HG03280 (cell line): Measurements from ENCODE around the gene YOD1.

Experiments
- ATAC-seq: cut with Tn5 transposase; IDR thresholded peaks from one replicate; pipeline ENCODE4 v1.9.1; 2021; ENCODE audit warnings: mild to moderate bottlenecking, moderate library complexity; ENCODE audit not compliant: unreplicated experiment

Gene YOD1

GRCh38 chr1:207028884-207029650, 21.9 kb downstream of the YOD1 start:
- ATAC-seq, result no peak

- no peak for ATAC-seq
These were observed 23.1 kb downstream of the YOD1 start for GRCh38 chr1:207027921-207028320.

GRCh38 chr1:207027206-207027777, 23.7 kb downstream of the YOD1 start:
- ATAC-seq, result no peak

GRCh38 chr1:207026104-207026534, 24.9 kb downstream of the YOD1 start:
- ATAC-seq, result no peak

- ATAC-seq, result no peak
These were observed 25.7 kb downstream of the YOD1 start for GRCh38 chr1:207025146-207025880.

GRCh38 chr1:207024202-207025145, 26.5 kb downstream of the YOD1 start:
- no peak for ATAC-seq

- no peak for ATAC-seq
These were observed 27.9 kb downstream of the YOD1 start for GRCh38 chr1:207022996-207023679.

- ATAC-seq, result no peak
These were observed 29.0 kb downstream of the YOD1 start for GRCh38 chr1:207021876-207022596.

- ATAC-seq, result no peak
These were observed 29.7 kb downstream of the YOD1 start for GRCh38 chr1:207021139-207021861.

- no peak for ATAC-seq
These were observed 30.3 kb downstream of the YOD1 start for GRCh38 chr1:207020709-207021107.

GRCh38 chr1:207020065-207020708, 30.8 kb downstream of the YOD1 start:
- no peak for ATAC-seq

- ATAC-seq, result no peak
These were observed 31.3 kb downstream of the YOD1 start for GRCh38 chr1:207019661-207020060.

- no peak for ATAC-seq
These were observed 31.8 kb downstream of the YOD1 start for GRCh38 chr1:207019161-207019560.

- no peak for ATAC-seq
These were observed 32.3 kb downstream of the YOD1 start for GRCh38 chr1:207018707-207019106.

GRCh38 chr1:207017615-207018559, 33.1 kb downstream of the YOD1 start:
- ATAC-seq, result no peak

GRCh38 chr1:207015791-207016190, 35.2 kb downstream of the YOD1 start:
- no peak for ATAC-seq

GRCh38 chr1:207014728-207015127, 36.3 kb downstream of the YOD1 start:
- no peak for ATAC-seq
